Loucy (cell line): ENCODE results near the gene HOXD12.

ENCODE experiments used
- H2AFZ ChIP-seq: fragments of 200-600 bp; sonication (generic); 2 replicates; pipeline ENCODE4 v1.6.0; 2016; ENCODE audit warnings: antibody characterized with exemption, mild to moderate bottlenecking, low read length, moderate library complexity
- H3F3A ChIP-seq: fragments of 200-600 bp; 2 replicates; pipeline ENCODE4 v1.6.0; 2016; ENCODE audit warnings: antibody characterized with exemption, low read depth, mild to moderate bottlenecking
- H3K27me3 ChIP-seq: fragments of 200-600 bp; sonication (generic); 2 replicates; pipeline ENCODE4 v1.6.1; 2014; ENCODE audit warnings: low read length, mild to moderate bottlenecking; ENCODE audit not compliant: insufficient read depth, poor library complexity, severe bottlenecking
- H3K36me3 ChIP-seq: fragments of 200-600 bp; sonication (generic); 2 replicates; pipeline ENCODE4 v1.6.1; 2016; ENCODE audit warnings: low read length; ENCODE audit not compliant: insufficient read depth
- H3K4me1 ChIP-seq: fragments of 200-600 bp; sonication (generic); 2 replicates; pipeline ENCODE4 v1.5.1; 2014; ENCODE audit warnings: low read length, mild to moderate bottlenecking; ENCODE audit not compliant: insufficient read depth, poor library complexity, severe bottlenecking
- H3K4me2 ChIP-seq: fragments of 200-600 bp; sonication (generic); 2 replicates; pipeline ENCODE4 v1.6.0; 2014; ENCODE audit warnings: antibody characterized with exemption, low read length, low read depth, mild to moderate bottlenecking; ENCODE audit not compliant: poor library complexity, severe bottlenecking
- H3K4me3 ChIP-seq: fragments of 200-600 bp; sonication (generic); 2 replicates; pipeline ENCODE4 v1.5.1; 2014; ENCODE audit warnings: low read length, mild to moderate bottlenecking, mixed read lengths; ENCODE audit not compliant: poor library complexity, severe bottlenecking
- H3K79me2 ChIP-seq: fragments of 200-600 bp; sonication (generic); 2 replicates; pipeline ENCODE4 v1.6.1; 2014; ENCODE audit warnings: low read length; ENCODE audit not compliant: insufficient read depth
- H3K9ac ChIP-seq: fragments of 200-600 bp; sonication (generic); 2 replicates; pipeline ENCODE4 v1.6.0; 2014; ENCODE audit warnings: mild to moderate bottlenecking, low read depth, low read length, moderate library complexity; ENCODE audit not compliant: poor library complexity, severe bottlenecking
- H3K9me2 ChIP-seq: fragments of 200-600 bp; sonication (generic); replicated peaks from 2 replicates; pipeline ENCODE4 v1.6.1; 2016; ENCODE audit warnings: low read depth, low read length, mixed read lengths
- H3K9me3 ChIP-seq: fragments of 200-600 bp; sonication (generic); 2 replicates; pipeline ENCODE4 v1.6.1; 2014; ENCODE audit warnings: mild to moderate bottlenecking, antibody characterized with exemption, low read length, low read depth; ENCODE audit not compliant: insufficient read depth
- H4K20me1 ChIP-seq: fragments of 200-600 bp; sonication (generic); 2 replicates; pipeline ENCODE4 v1.6.0; 2014; ENCODE audit warnings: antibody characterized with exemption, low read length, mild to moderate bottlenecking; ENCODE audit not compliant: insufficient read depth, poor library complexity, severe bottlenecking
- CTCF ChIP-seq: fragments of 200-600 bp; sonication (generic); conservative IDR thresholded peaks from 2 replicates; pipeline ENCODE4 v1.5.1; 2014; ENCODE audit warnings: mild to moderate bottlenecking, antibody characterized with exemption, low read length
- EZH2phosphoT487 ChIP-seq: fragments of 200-600 bp; IDR thresholded peaks from 2 replicates; pipeline ENCODE4 v1.6.1; 2018; ENCODE audit warnings: antibody characterized with exemption, mild to moderate bottlenecking, moderate library complexity, borderline replicate concordance

The HOXD12 gene

GRCh38 chr2:176140513-176141317 is 41.1 kb downstream of the HOXD12 start:
- peak overlapping the region; percentile 67 for H3K9ac ChIP-seq
- peak overlapping the region; percentile 81 for H3K4me2 ChIP-seq
- H2AFZ ChIP-seq, result peak overlapping the region; percentile 96
- no peaks in the 10 kb centered on the region for H3K79me2 ChIP-seq
- H3K4me3 ChIP-seq, result peak overlapping the region; percentile 76
- no peaks in the 10 kb centered on the region for H4K20me1 ChIP-seq
- no peaks in the 10 kb centered on the region for H3K9me2 ChIP-seq
- no peaks in the 10 kb centered on the region for H3K27me3 ChIP-seq
- no peaks in the 10 kb centered on the region for H3K36me3 ChIP-seq
- H3K9me3 ChIP-seq, result no peaks in the 10 kb centered on the region
- TF ChIP-seq CTCF, result peak; percentile 93
- TF ChIP-seq EZH2phosphoT487, result no peak
- peaks cover 12% of the 10 kb centered on the region for H3K4me1 ChIP-seq
- H3F3A ChIP-seq, result no peaks in the 10 kb centered on the region

- H3K4me1 ChIP-seq, result peaks cover 10% of the 10 kb centered on the region
- no peaks in the 10 kb centered on the region for H3K27me3 ChIP-seq
- no peak overlapping the region for H3K4me3 ChIP-seq
- no peaks in the 10 kb centered on the region for H3K36me3 ChIP-seq
- no peaks in the 10 kb centered on the region for H3K9me2 ChIP-seq
- no peaks in the 10 kb centered on the region for H4K20me1 ChIP-seq
- TF ChIP-seq CTCF (no peak), EZH2phosphoT487 (no peak)
- H3K79me2 ChIP-seq, result no peaks in the 10 kb centered on the region
- no peaks in the 10 kb centered on the region for H3F3A ChIP-seq
- H3K9me3 ChIP-seq, result no peaks in the 10 kb centered on the region
- no peak overlapping the region for H3K4me2 ChIP-seq
- peak overlapping the region; percentile 62; the same call in 1 of the 2 replicates for H2AFZ ChIP-seq
- H3K9ac ChIP-seq, result no peak overlapping the region
Observed at GRCh38 chr2:176142281-176142680, 42.7 kb downstream of the HOXD12 start.

GRCh38 chr2:176145085-176145969 is 45.7 kb downstream of the HOXD12 start:
- no peaks in the 10 kb centered on the region for H3K36me3 ChIP-seq
- H3K4me2 ChIP-seq, result no peak overlapping the region
- no peaks in the 10 kb centered on the region for H4K20me1 ChIP-seq
- H3F3A ChIP-seq, result no peaks in the 10 kb centered on the region
- no peaks in the 10 kb centered on the region for H3K27me3 ChIP-seq
- no peak overlapping the region for H3K4me3 ChIP-seq
- H3K4me1 ChIP-seq, result peaks cover 4% of the 10 kb centered on the region
- H3K9me2 ChIP-seq, result no peaks in the 10 kb centered on the region
- H3K9me3 ChIP-seq, result no peaks in the 10 kb centered on the region
- TF ChIP-seq EZH2phosphoT487 (no peak), CTCF (no peak)
- no peak overlapping the region for H2AFZ ChIP-seq
- no peak overlapping the region for H3K9ac ChIP-seq
- H3K79me2 ChIP-seq, result no peaks in the 10 kb centered on the region
